PC-9 (cell line): ENCODE data around the gene EIF4G1. TPM values are rescaled to one million over a fixed set of nuclear protein-coding genes. Genes with fewer than 3 reads are reported as not detected.

ENCODE experiments used
- BruUV-seq: library from RNA; stranded (reverse); fragments of 400-500 nt; replicated peaks from 2 replicates; lab custom pipeline; 2021; lab: Mats Ljungman, UMichigan
- CTCF ChIA-PET: fragments of 300-600 bp; sonication (Branson Sonifier 250); formaldehyde crosslinking; loops from one replicate; lab custom pipeline; 2022; ENCODE audit warnings: antibody characterized with exemption; lab: Charles Lee
- POLR2A ChIA-PET: fragments of 300-600 bp; sonication (Branson Sonifier 250); formaldehyde crosslinking; loops from one replicate; lab custom pipeline; 2022; ENCODE audit warnings: antibody characterized with exemption; ENCODE audit not compliant: unreplicated experiment; lab: Charles Lee
- DNase-seq, 2 experiments: peaks; one replicate each; pipeline versions ENCODE4 v3.0.0 to v3.0.0-alpha.2; 2015 to 2022; ENCODE audit warnings: mixed read lengths in 1 of 2
- H2AFZ ChIP-seq: fragments of 200-600 bp; sonication (generic); 2 replicates; pipeline ENCODE4 v1.8.1; 2017; ENCODE audit warnings: antibody characterized with exemption
- H3F3A ChIP-seq: fragments of 200-600 bp; sonication (generic); 2 replicates; pipeline ENCODE4 v1.8.1; 2017; ENCODE audit warnings: antibody characterized with exemption, mild to moderate bottlenecking, low read depth; ENCODE audit not compliant: insufficient read depth
- H3K27ac ChIP-seq: fragments of 200-600 bp; sonication (generic); 2 replicates; pipeline ENCODE4 v1.6.1; 2016; ENCODE audit warnings: mixed run types
- H3K27me3 ChIP-seq: fragments of 200-600 bp; sonication (generic); 2 replicates; pipeline ENCODE4 v1.6.1; 2016; ENCODE audit warnings: low read depth, mixed run types; ENCODE audit not compliant: insufficient read depth
- H3K36me3 ChIP-seq: fragments of 200-600 bp; sonication (generic); 2 replicates; pipeline ENCODE4 v1.6.1; 2016; ENCODE audit warnings: low read depth, mixed run types
- H3K4me1 ChIP-seq: fragments of 200-600 bp; sonication (generic); replicated peaks from 2 replicates; pipeline ENCODE4 v1.6.1; 2016; ENCODE audit warnings: mixed run types; ENCODE audit not compliant: insufficient read depth
- H3K4me2 ChIP-seq: fragments of 200-600 bp; sonication (generic); 2 replicates; pipeline ENCODE4 v1.6.1; 2017; ENCODE audit warnings: mixed run types
- H3K4me3 ChIP-seq: fragments of 200-600 bp; sonication (generic); 2 replicates; pipeline ENCODE4 v1.6.1; 2016; ENCODE audit warnings: mixed run types
- H3K79me2 ChIP-seq: fragments of 200-600 bp; sonication (generic); 2 replicates; pipeline ENCODE4 v1.6.1; 2017; ENCODE audit warnings: low read depth, mixed run types
- H3K9me2 ChIP-seq: fragments of 200-600 bp; sonication (generic); 2 replicates; pipeline ENCODE4 v1.8.1; 2017; ENCODE audit warnings: mild to moderate bottlenecking; ENCODE audit not compliant: insufficient read depth
- H3K9me3 ChIP-seq: fragments of 200-600 bp; sonication (generic); 2 replicates; pipeline ENCODE4 v1.8.1; 2016; ENCODE audit warnings: low read depth; ENCODE audit not compliant: insufficient read depth
- H4K20me1 ChIP-seq: fragments of 200-600 bp; sonication (generic); 2 replicates; pipeline ENCODE4 v1.8.1; 2017; ENCODE audit not compliant: insufficient read depth
- CTCF ChIP-seq: fragments of 200-600 bp; sonication (generic); conservative IDR thresholded peaks from 2 replicates; pipeline ENCODE4 v1.6.1; 2017; ENCODE audit warnings: mixed run types, antibody characterized with exemption, mild to moderate bottlenecking, moderate library complexity
- EZH2 ChIP-seq: fragments of 200-600 bp; sonication (generic); IDR thresholded peaks from 2 replicates; pipeline ENCODE4 v1.8.0; 2017; ENCODE audit warnings: antibody characterized with exemption, low read depth
- intact Hi-C: fragments of 100-400 bp; cut with micrococcal nuclease; formaldehyde crosslinking; loops from one replicate; pipeline ENCODE4 v1.10.0; 2022; ENCODE audit not compliant: unreplicated experiment
- total RNA-seq: library from RNA; stranded (reverse); gene quantifications from 2 replicates; pipeline ENCODE4 v1.2.3, GENCODE V29; 2021

Gene EIF4G1
- total RNA-seq, 1 experiment from 2014 or later: 657 TPM

GRCh38 chr3:184382326-184383032 lies 68.1 kb downstream of the EIF4G1 start:
- H3K27me3 ChIP-seq: peaks cover 76% of the 10 kb centered on the region
- no peaks in the 10 kb centered on the region for H3K9me3 ChIP-seq
- intact Hi-C loops: no loop called here
- no peak overlapping the region for H3K27ac ChIP-seq
- no peak overlapping the region for H3K4me3 ChIP-seq
- no TSS peak for BruUV-seq
- no peaks in the 10 kb centered on the region for H4K20me1 ChIP-seq
- CTCF ChIA-PET: no interaction called here
- no peaks in the 10 kb centered on the region for H3F3A ChIP-seq
- no peaks in the 10 kb centered on the region for H3K4me1 ChIP-seq
- no peak overlapping the region for H2AFZ ChIP-seq
- H3K9me2 ChIP-seq: no peaks in the 10 kb centered on the region
- H3K36me3 ChIP-seq: no peaks in the 10 kb centered on the region
- TF ChIP-seq CTCF (no peak), EZH2 (no peak)
- POLR2A ChIA-PET: no interaction called here
- H3K4me2 ChIP-seq: no peak overlapping the region
- H3K79me2 ChIP-seq: no peaks in the 10 kb centered on the region
- DNase-seq: no peak

- Histone ChIP-seq H3K4me1 (no peaks in the 10 kb centered on the region), H4K20me1 (no peaks in the 10 kb centered on the region), H3K4me2 (no peak overlapping the region), H3K4me3 (no peak overlapping the region), H3K27ac (no peak overlapping the region), H3K9me2 (no peaks in the 10 kb centered on the region), H3K79me2 (no peaks in the 10 kb centered on the region), H3K36me3 (no peaks in the 10 kb centered on the region), H3F3A (no peaks in the 10 kb centered on the region), H3K27me3 (peaks cover 76% of the 10 kb centered on the region), H3K9me3 (no peaks in the 10 kb centered on the region), H2AFZ (no peak overlapping the region)
- no peak for DNase-seq
- intact Hi-C loops: no loop called here
- ChIA-PET POLR2A (no interaction called here), CTCF (no interaction called here)
- no peak for TF ChIP-seq CTCF
- TF ChIP-seq EZH2: no peak
- no TSS peak for BruUV-seq
Observed at GRCh38 chr3:184383033-184383740, 68.8 kb downstream of the EIF4G1 start.

GRCh38 chr3:184384342-184384741 lies 69.9 kb downstream of the EIF4G1 start:
- Histone ChIP-seq H3K4me1 (no peaks in the 10 kb centered on the region), H3K27ac (no peak overlapping the region), H3K79me2 (no peaks in the 10 kb centered on the region), H2AFZ (no peak overlapping the region), H3K9me2 (no peaks in the 10 kb centered on the region), H3K27me3 (peaks cover 76% of the 10 kb centered on the region), H3K4me3 (no peak overlapping the region), H3K9me3 (no peaks in the 10 kb centered on the region), H3K4me2 (no peak overlapping the region), H4K20me1 (no peaks in the 10 kb centered on the region), H3K36me3 (no peaks in the 10 kb centered on the region), H3F3A (no peaks in the 10 kb centered on the region)
- no peak for DNase-seq
- ChIA-PET CTCF (no interaction called here), POLR2A (interaction anchor here (0.6 to 0.7 kb wide), 2 partner anchors 13 to 485 kb away, joined by 3 to 4 read pairs; no protein-coding TSS in a partner anchor)
- intact Hi-C loops: no loop called here
- TF ChIP-seq CTCF (no peak), EZH2 (no peak)
- no TSS peak for BruUV-seq

Other genes with a start within 250 kb of the EIF4G1 start
- gene HTR3E, start 217.5 kb upstream of the EIF4G1 start, total RNA-seq: not detected in 2 replicates
- 45.7 and 54.1 TPM in 2 replicates for gene EIF2B5, start 179.2 kb upstream of the EIF4G1 start, total RNA-seq
- gene DVL3, start 159.2 kb upstream of the EIF4G1 start, total RNA-seq: 101 and 108 TPM in 2 replicates
- gene AP2M1, start 139.8 kb upstream of the EIF4G1 start, total RNA-seq: 586 and 606 TPM in 2 replicates
- 98.8 and 137 TPM in 2 replicates for gene ABCF3, start 128.4 kb upstream of the EIF4G1 start, total RNA-seq
- gene VWA5B2, start 85.0 kb upstream of the EIF4G1 start, total RNA-seq: 0.53 and 0.76 TPM in 2 replicates
- 81.1 and 95.1 TPM in 2 replicates for gene ALG3, start 65.6 kb upstream of the EIF4G1 start, total RNA-seq
- 11.7 and 12.1 TPM in 2 replicates for gene EEF1AKMT4, start 64.9 kb upstream of the EIF4G1 start, total RNA-seq
- gene CAMK2N2, start 53.1 kb upstream of the EIF4G1 start, total RNA-seq: 2.2 and 2.6 TPM in 2 replicates
- gene ECE2, start 38.6 kb upstream of the EIF4G1 start, total RNA-seq: not detected in 2 replicates
- 521 and 788 TPM in 2 replicates for gene PSMD2, start 15.4 kb upstream of the EIF4G1 start, total RNA-seq
- gene FAM131A, start 23.0 kb downstream of the EIF4G1 start, total RNA-seq: 25.5 and 28.2 TPM in 2 replicates
- gene CLCN2, start 47.0 kb downstream of the EIF4G1 start, total RNA-seq: 27.1 and 33.0 TPM in 2 replicates
- gene POLR2H, start 47.1 kb downstream of the EIF4G1 start, total RNA-seq: 153 and 167 TPM in 2 replicates
- gene THPO, start 63.6 kb downstream of the EIF4G1 start, total RNA-seq: not detected in 2 replicates
- not detected in 2 replicates for gene CHRD, start 65.4 kb downstream of the EIF4G1 start, total RNA-seq
- 12.0 and 15.7 TPM in 2 replicates for gene EPHB3, start 247.2 kb downstream of the EIF4G1 start, total RNA-seq